Prostate gland (tissue), 2 donors: ENCODE results near the gene SH3GL3. TPM values are rescaled to one million over a fixed set of nuclear protein-coding genes. Genes with fewer than 3 reads are reported as not detected.

Source experiments
- DNase-seq: peaks from one replicate; pipeline ENCODE4 v3.0.0-alpha.2; 2019; ENCODE audit warnings: low spot score
- H3K27ac ChIP-seq, 2 donors: fragments of 200-600 bp; sonication (generic); 2 replicates each; pipeline ENCODE4 v1.5.1; 2017 to 2019
- H3K27me3 ChIP-seq: fragments of 200-600 bp; sonication (generic); replicated peaks from 2 replicates; pipeline ENCODE4 v1.5.1; 2019; ENCODE audit not compliant: insufficient read depth
- H3K36me3 ChIP-seq, 2 donors: fragments of 200-600 bp; sonication (generic); 1 replicate in 1 of 2; 2 replicates in 1 of 2; pipeline versions ENCODE4 v1.5.1 to v1.8.1; 2017 to 2019
- H3K4me1 ChIP-seq: fragments of 200-600 bp; sonication (generic); replicated peaks from 2 replicates; pipeline ENCODE4 v1.5.1; 2019
- H3K4me3 ChIP-seq, 2 donors: fragments of 200-600 bp; sonication (generic); 2 replicates each; pipeline ENCODE4 v1.5.1; 2017 to 2019
- H3K9me3 ChIP-seq: fragments of 200-600 bp; sonication (generic); 2 replicates; pipeline ENCODE4 v1.5.1; 2017
- CTCF ChIP-seq, 4 experiments: fragments of 200-600 bp in 2 of 4; fragments of 450-650 bp in 2 of 4; sonication (generic) in 2 of 4; IDR thresholded peaks; 1 replicate in 3 of 4; 2 replicates in 1 of 4; pipeline ENCODE4 v1.5.1; 2016 to 2019; ENCODE audit warnings: antibody characterized with exemption in 4 of 4, mild to moderate bottlenecking in 2 of 4, moderate library complexity in 2 of 4
- POLR2A ChIP-seq: fragments of 450-650 bp; IDR thresholded peaks from one replicate; pipeline ENCODE4 v1.6.1; 2016; ENCODE audit warnings: antibody characterized with exemption, mild to moderate bottlenecking
- POLR2AphosphoS5 ChIP-seq: sonication (generic); formaldehyde crosslinking; IDR thresholded peaks from one replicate; pipeline ENCODE4 v1.6.1; 2017; ENCODE audit warnings: antibody characterized with exemption
- WGBS: methylation state at CpG from one replicate; pipeline ENCODE4 v1.1.5; 2018; 5-methylcytosine and 5-hydroxymethylcytosine counted together
- intact Hi-C: fragments of 100-400 bp; cut with DNase I; formaldehyde crosslinking; loops from one replicate; pipeline ENCODE4 v1.14.2; 2022
- total RNA-seq, 2 donors: library from RNA; depleted of rRNA; stranded (reverse); fragments of >200 nt; gene quantifications; one replicate each; pipeline ENCODE4 v1.1.0, GENCODE V29; 2016

Gene SH3GL3
- total RNA-seq, 2 donors from 2014 or later: 2.2 to 7.4 TPM

GRCh38 chr15:83503595-83504364 lies 56.6 kb downstream of the SH3GL3 start:
- H3K27ac ChIP-seq: no peak overlapping the region
- intact Hi-C loops: no loop called here
- WGBS: 74% methylated on average over 4 of the region's 4 CpGs
- H3K27me3 ChIP-seq: no peaks in the 10 kb centered on the region
- no peak overlapping the region for H3K4me3 ChIP-seq
- no peaks in the 10 kb centered on the region for H3K36me3 ChIP-seq
- no peaks in the 10 kb centered on the region for H3K4me1 ChIP-seq
- no peak for DNase-seq
- no peaks in the 10 kb centered on the region for H3K9me3 ChIP-seq
- TF ChIP-seq CTCF (IDR thresholded peaks at IDR 0.05) (no peak), POLR2A (no peak), POLR2AphosphoS5 (no peak)

- H3K9me3 ChIP-seq: no peaks in the 10 kb centered on the region
- DNase-seq: no peak
- intact Hi-C loops: no loop called here
- WGBS: 95% methylated on average over 4 of the region's 4 CpGs
- TF ChIP-seq POLR2AphosphoS5 (no peak), CTCF (IDR thresholded peaks at IDR 0.05) (no peak), POLR2A (no peak)
- H3K4me1 ChIP-seq: no peaks in the 10 kb centered on the region
- no peak overlapping the region for H3K4me3 ChIP-seq
- no peaks in the 10 kb centered on the region for H3K27me3 ChIP-seq
- no peaks in the 10 kb centered on the region for H3K36me3 ChIP-seq
- H3K27ac ChIP-seq: no peak overlapping the region
Measured at GRCh38 chr15:83504365-83504764, 57.2 kb downstream of the SH3GL3 start.

- intact Hi-C loops: no loop called here
- Histone ChIP-seq H3K9me3 (no peaks in the 10 kb centered on the region), H3K4me1 (no peaks in the 10 kb centered on the region), H3K4me3 (no peak overlapping the region), H3K27me3 (no peaks in the 10 kb centered on the region), H3K27ac (no peak overlapping the region), H3K36me3 (no peaks in the 10 kb centered on the region)
- WGBS: 84% methylated on average over 4 of the region's 4 CpGs
- TF ChIP-seq POLR2AphosphoS5 (no peak), CTCF (IDR thresholded peaks at IDR 0.05) (no peak), POLR2A (no peak)
- no peak for DNase-seq
Measured at GRCh38 chr15:83510001-83510400, 62.9 kb downstream of the SH3GL3 start.

- no peak for DNase-seq
- Histone ChIP-seq H3K9me3 (no peaks in the 10 kb centered on the region), H3K27me3 (no peaks in the 10 kb centered on the region), H3K36me3 (no peaks in the 10 kb centered on the region), H3K4me3 (no peak overlapping the region), H3K4me1 (no peaks in the 10 kb centered on the region), H3K27ac (no peak overlapping the region)
- no peak for TF ChIP-seq POLR2AphosphoS5
- TF ChIP-seq CTCF (IDR thresholded peaks at IDR 0.05): no peak
- no peak for TF ChIP-seq POLR2A
- WGBS: 64% methylated on average over 8 of the region's 8 CpGs
- intact Hi-C loops: no loop called here
Measured at GRCh38 chr15:83512459-83512858, 65.3 kb downstream of the SH3GL3 start.

GRCh38 chr15:83514584-83514983 lies 67.4 kb downstream of the SH3GL3 start:
- TF ChIP-seq POLR2A (no peak), CTCF (IDR thresholded peaks at IDR 0.05) (no peak)
- 86% methylated on average over 4 of the region's 4 CpGs for WGBS
- no peaks in the 10 kb centered on the region for H3K27me3 ChIP-seq
- no peak overlapping the region for H3K4me3 ChIP-seq
- no peak for DNase-seq
- no peaks in the 10 kb centered on the region for H3K36me3 ChIP-seq
- no peaks in the 10 kb centered on the region for H3K4me1 ChIP-seq
- H3K9me3 ChIP-seq: no peaks in the 10 kb centered on the region
- intact Hi-C loops: no loop called here
- H3K27ac ChIP-seq: no peak overlapping the region
